Activated CD4-positive, alpha-beta T cell treated with anti-CD3 and anti-CD28 coated beads for 24 hours (primary cell): Measurements from ENCODE around the gene ALLC.

Experiments used
- DNase-seq, 2 donors: peaks; one replicate each; pipeline ENCODE4 v3.0.0-alpha.2; 2020; ENCODE audit warnings: low read depth in 2 of 2

Gene ALLC

GRCh38 chr2:3639015-3639630 is 18.9 kb upstream of the ALLC start:
- DNase-seq: no peak

- no peak for DNase-seq
Observed at GRCh38 chr2:3639653-3640052, 18.3 kb upstream of the ALLC start.

- DNase-seq: no peak
Observed at GRCh38 chr2:3641181-3641580, 16.8 kb upstream of the ALLC start.

GRCh38 chr2:3641841-3642421 is 16.1 kb upstream of the ALLC start:
- no peak for DNase-seq

GRCh38 chr2:3642521-3643215 is 15.3 kb upstream of the ALLC start:
- DNase-seq: no peak

- no peak for DNase-seq
Observed at GRCh38 chr2:3643371-3644245, 14.4 kb upstream of the ALLC start.

- no peak for DNase-seq
Observed at GRCh38 chr2:3644246-3644525, 13.8 kb upstream of the ALLC start.

GRCh38 chr2:3644891-3645605 is 13.0 kb upstream of the ALLC start:
- DNase-seq: no peak

GRCh38 chr2:3645745-3646389 is 12.1 kb upstream of the ALLC start:
- no peak for DNase-seq

- DNase-seq: no peak
Observed at GRCh38 chr2:3646446-3646845, 11.6 kb upstream of the ALLC start.

GRCh38 chr2:3647246-3647645 is 10.8 kb upstream of the ALLC start:
- DNase-seq: no peak

- no peak for DNase-seq
Observed at GRCh38 chr2:3647831-3648651, 10.0 kb upstream of the ALLC start.

- DNase-seq: no peak
Observed at GRCh38 chr2:3648652-3649177, 9.3 kb upstream of the ALLC start.

- DNase-seq: no peak
Observed at GRCh38 chr2:3649581-3649980, 8.4 kb upstream of the ALLC start.

- no peak for DNase-seq
Observed at GRCh38 chr2:3650140-3650920, 7.7 kb upstream of the ALLC start.

GRCh38 chr2:3651691-3652648 is 6.0 kb upstream of the ALLC start:
- DNase-seq: peak; percentile 31 to 34

GRCh38 chr2:3652896-3653625 is 4.9 kb upstream of the ALLC start:
- no peak for DNase-seq

GRCh38 chr2:3654011-3654410 is 4.0 kb upstream of the ALLC start:
- DNase-seq: no peak
